ENCODE results near the gene FRAT2.

GRCh38 chr10:97361537-97361901 is 27.0 kb upstream of the FRAT2 start:
- TF ChIP-seq POLR2A (IDR thresholded peaks at IDR 0.05; ENCODE audit: low read length) (no peak), GATA1 (IDR thresholded peaks at IDR 0.05; ENCODE audit: low read depth, low read length) (no peak)
